Measurements from ENCODE around the gene RAX.

The RAX gene

DNA sequence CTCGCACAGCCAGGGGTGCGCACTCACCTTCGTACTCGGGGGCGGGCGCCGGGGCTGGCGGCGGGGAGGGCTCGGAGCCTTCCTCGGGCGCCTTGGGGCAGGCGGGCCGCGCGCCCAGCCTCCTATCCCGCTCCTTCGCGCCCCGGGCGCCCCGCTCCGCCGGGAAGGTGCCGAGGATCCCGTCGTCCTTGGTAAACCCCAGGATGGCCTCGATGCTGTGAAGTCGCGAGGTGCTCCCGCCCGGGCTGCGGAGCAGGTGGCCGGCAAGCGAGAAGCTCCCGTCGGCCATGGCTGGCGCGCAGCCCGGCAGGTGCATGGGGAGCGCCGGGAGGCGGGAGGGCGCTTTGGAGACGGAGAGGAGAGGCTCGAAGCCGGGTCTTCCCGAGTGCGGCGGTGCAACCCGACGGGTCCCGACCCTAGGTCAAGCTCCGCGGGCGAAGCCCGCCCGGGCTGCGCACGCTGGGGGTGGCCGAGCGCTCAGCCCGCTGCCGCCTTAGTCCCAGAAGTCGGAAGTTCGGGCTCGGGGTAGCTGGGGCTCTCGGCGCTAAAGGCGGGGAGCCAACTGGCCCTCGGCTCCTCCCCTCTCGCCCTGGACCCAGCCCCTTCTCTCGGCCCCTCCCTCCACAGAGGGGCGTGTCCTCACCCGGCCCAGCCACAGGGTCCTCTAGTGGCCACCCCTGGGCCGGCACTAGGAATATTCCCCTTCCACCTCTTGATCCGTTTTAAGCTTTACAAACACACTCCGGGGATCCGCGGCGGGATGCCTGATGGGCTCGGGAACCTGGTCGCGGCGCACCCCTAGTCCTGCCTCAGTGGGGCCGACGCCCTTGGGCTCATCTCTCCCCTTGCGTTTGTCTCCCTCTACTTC lies at the start of gene RAX:
RAX (minus strand) TSS at position 564 of the 868 bp plus-strand sequence; CDS start at position 316, 248 bp downstream.
- Histone ChIP-seq H3K27me3 (peaks cover 4 to 92% of the 10 kb centered on the region in 2 donors), H3K4me1 (peaks cover 0 to 39% (median 27%) of the 10 kb centered on the region in 4 donors), H3K4me3 (peak within 1 kb of the TSS; percentile 16 to 45), H3K36me3 (no peaks in the 10 kb centered on the region), H3K9me3 (no peaks in the 10 kb centered on the region), H3K27ac (no peak within 1 kb of the TSS)
- DNase-seq, result no peak
- TF ChIP-seq, protein P1, sequence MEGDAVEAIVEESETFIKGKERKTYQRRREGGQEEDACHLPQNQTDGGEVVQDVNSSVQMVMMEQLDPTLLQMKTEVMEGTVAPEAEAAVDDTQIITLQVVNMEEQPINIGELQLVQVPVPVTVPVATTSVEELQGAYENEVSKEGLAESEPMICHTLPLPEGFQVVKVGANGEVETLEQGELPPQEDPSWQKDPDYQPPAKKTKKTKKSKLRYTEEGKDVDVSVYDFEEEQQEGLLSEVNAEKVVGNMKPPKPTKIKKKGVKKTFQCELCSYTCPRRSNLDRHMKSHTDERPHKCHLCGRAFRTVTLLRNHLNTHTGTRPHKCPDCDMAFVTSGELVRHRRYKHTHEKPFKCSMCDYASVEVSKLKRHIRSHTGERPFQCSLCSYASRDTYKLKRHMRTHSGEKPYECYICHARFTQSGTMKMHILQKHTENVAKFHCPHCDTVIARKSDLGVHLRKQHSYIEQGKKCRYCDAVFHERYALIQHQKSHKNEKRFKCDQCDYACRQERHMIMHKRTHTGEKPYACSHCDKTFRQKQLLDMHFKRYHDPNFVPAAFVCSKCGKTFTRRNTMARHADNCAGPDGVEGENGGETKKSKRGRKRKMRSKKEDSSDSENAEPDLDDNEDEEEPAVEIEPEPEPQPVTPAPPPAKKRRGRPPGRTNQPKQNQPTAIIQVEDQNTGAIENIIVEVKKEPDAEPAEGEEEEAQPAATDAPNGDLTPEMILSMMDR (IDR thresholded peaks at IDR 0.05), result no peak
- intact Hi-C loops (cut with DNase I; ENCODE audit: low total_unique reads), result no loop called here

DNA sequence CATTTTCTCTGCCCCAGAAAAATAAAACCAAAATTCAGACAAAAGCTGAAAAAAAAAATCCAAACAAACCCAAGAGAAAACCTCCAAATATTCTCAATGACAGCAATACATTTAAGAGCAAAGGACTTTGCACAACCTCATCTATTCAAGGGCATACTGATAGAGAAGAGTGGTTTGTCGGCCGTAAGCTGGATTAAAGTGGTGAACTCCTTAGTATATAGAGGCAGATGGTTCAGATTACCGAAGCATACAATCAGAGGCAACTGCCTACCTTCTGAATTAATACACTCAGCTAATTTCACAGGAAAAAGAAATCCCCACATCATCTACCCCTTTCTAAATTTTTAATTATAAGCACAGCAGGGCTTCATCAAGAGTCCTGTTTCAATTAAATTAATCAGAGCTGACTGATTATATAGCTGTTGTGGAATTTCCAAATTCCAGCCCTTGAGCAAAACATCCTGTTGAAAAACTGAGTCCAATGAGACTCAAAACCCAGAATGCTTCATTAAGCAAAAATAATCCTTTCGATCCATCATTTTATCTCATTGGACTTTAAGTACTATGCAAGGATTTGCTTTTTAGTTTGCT lies 45.3 kb upstream of the RAX start, which contains the start of gene CPLX4:
CPLX4 (minus strand) TSS at position 190 of the 591 bp plus-strand sequence; CDS start at position 3, 187 bp downstream.
- Histone ChIP-seq H3K36me3 (no peaks in the 10 kb centered on the region), H3K9me3 (no peaks in the 10 kb centered on the region), H3K27me3 (peaks cover 0 to 4% of the 10 kb centered on the region in 2 donors), H3K4me3 (no peak within 1 kb of the TSS), H3K27ac (no peak within 1 kb of the TSS), H3K4me1 (no peaks in the 10 kb centered on the region)
- no peak for DNase-seq
- intact Hi-C loops (cut with DNase I; ENCODE audit: low total_unique reads), result no loop called here
- TF ChIP-seq, protein P1 (IDR thresholded peaks at IDR 0.05), result no peak

DNA sequence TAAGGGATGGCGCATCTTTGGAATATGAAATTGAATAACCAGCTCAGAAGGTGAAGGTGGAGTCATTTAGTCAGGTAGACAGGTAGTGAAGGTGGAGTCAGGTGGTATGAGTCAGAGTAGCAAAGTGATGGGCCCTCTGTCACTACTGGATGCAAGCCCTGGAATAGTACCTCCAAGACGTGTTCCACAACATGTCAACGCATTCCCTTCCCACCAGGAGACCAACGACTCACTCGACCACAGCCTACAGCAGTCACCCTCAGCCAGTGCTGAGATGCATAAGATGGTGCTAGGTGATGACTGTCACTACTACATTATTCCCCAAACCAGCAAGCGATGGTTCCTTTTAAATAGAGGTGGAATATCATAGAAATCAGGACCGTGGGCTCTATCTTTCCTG lies 38.4 kb upstream of the RAX start:
- Histone ChIP-seq H3K4me3 (no peak overlapping the region), H3K27ac (no peak overlapping the region), H3K27me3 (peaks cover 0 to 30% of the 10 kb centered on the region in 2 donors), H3K9me3 (no peaks in the 10 kb centered on the region), H3K4me1 (peaks cover 0 to 7% (median 2%) of the 10 kb centered on the region in 4 donors), H3K36me3 (no peaks in the 10 kb centered on the region)
- TF ChIP-seq, protein P1 (IDR thresholded peaks at IDR 0.05), result no peak
- intact Hi-C loops (cut with DNase I; ENCODE audit: low total_unique reads), result no loop called here
- no peak for DNase-seq

DNA sequence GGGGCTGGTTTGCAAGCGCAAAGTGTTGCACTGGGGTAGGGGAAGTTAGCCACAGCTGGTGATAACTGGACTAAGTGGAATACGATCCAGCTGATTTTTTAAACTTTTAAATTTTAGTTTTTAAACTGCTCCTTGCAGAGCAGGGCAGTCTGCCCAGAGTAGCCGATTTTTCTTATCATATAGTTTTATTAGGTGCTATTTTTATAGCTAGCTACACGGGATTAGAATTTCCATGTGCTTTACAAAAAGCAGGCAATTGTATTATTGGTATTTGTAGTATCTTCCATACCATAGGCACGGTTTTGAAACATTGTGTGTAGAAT lies 35.6 kb upstream of the RAX start:
- intact Hi-C loops (cut with DNase I; ENCODE audit: low total_unique reads), result loop anchor here (5.0 kb wide), 1 partner anchor 93 kb away; no protein-coding TSS in a partner anchor
- H3K27me3 ChIP-seq, result peaks cover 0 to 35% of the 10 kb centered on the region in 2 donors

DNA sequence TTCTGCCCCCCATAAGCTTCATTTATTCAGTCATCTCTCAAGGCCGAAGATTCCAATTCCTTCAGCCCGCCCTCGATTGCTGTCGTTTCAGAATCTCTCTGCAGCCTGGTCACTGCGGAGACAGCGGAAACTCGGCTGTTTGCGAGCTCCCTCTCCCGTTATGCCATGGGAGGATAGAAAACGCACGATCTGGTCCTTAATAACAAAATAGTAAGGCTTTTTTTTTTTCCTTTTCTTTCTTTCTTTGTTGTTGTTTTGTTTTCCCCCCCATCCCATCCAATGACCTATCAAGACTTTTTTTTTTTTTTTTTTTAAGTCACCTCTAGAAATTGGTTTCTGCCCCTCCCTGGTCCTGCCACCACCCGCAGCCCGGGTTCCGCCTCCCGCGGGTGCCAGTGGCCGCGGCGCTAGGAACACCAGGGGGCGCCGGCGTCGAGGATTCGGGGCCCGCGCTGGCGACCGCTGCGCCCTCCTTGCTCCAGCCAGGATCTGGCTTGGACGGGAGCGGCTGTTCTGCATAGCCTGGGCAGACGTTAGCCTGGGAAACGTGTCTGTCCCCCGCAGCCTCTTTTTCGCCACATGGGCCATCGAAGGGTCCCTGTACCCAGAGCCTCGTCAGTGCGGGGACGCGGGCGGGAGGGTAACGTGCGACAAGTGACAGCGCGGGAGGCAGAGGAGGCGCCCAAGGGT lies 35.1 kb upstream of the RAX start:
- H3K4me1 ChIP-seq, result peaks cover 0 to 7% (median 2%) of the 10 kb centered on the region in 4 donors
- peak; percentile 66 to 77 for DNase-seq
- no peak overlapping the region for H3K27ac ChIP-seq
- TF ChIP-seq, protein P1 (IDR thresholded peaks at IDR 0.05), result peak; percentile 65 to 70
- H3K27me3 ChIP-seq, result peaks cover 0 to 38% of the 10 kb centered on the region in 2 donors
- no peaks in the 10 kb centered on the region for H3K36me3 ChIP-seq
- H3K9me3 ChIP-seq, result no peaks in the 10 kb centered on the region
- intact Hi-C loops (cut with DNase I; ENCODE audit: low total_unique reads), result loop anchor here (5.0 kb wide), 1 partner anchor 94 kb away; no protein-coding TSS in a partner anchor
- H3K4me3 ChIP-seq, result peak overlapping the region in 1 of 2 donors; percentile 17

More for the DNA sequence above, 35.6 kb upstream of the RAX start:
- peaks cover 0 to 7% (median 2%) of the 10 kb centered on the region in 4 donors for H3K4me1 ChIP-seq
- H3K9me3 ChIP-seq, result no peaks in the 10 kb centered on the region
- H3K27ac ChIP-seq, result no peak overlapping the region
- H3K36me3 ChIP-seq, result no peaks in the 10 kb centered on the region
- TF ChIP-seq, protein P1 (IDR thresholded peaks at IDR 0.05), result no peak
- H3K4me3 ChIP-seq, result peak overlapping the region in 1 of 2 donors; percentile 17
- no peak for DNase-seq
